GM21529 (cell line): ENCODE results near the gene LGALS4.
"Not testable (repeated sequence)": the region's sequence is repeated elsewhere in the genome, so short reads cannot be mapped to it uniquely, and the experiment has no call there.

Source experiments
- ATAC-seq: cut with Tn5 transposase; IDR thresholded peaks from one replicate; pipeline ENCODE4 v1.9.1; 2021; ENCODE audit not compliant: unreplicated experiment

LGALS4 gene

GRCh38 chr19:38812841-38813320 lies at the start of gene LGALS4:
Gene LGALS4, minus strand, starts transcription at chr19:38812945. Its CDS starts 59 bp downstream, at chr19:38812886.
- ATAC-seq, result no peak

GRCh38 chr19:38861368-38861767 lies 48.6 kb upstream of the LGALS4 start:
- ATAC-seq, result no peak

GRCh38 chr19:38859631-38860204 lies 47.0 kb upstream of the LGALS4 start:
- not testable (repeated sequence) for ATAC-seq

- no peak for ATAC-seq
Observed at GRCh38 chr19:38856813-38857212, 44.1 kb upstream of the LGALS4 start.

- ATAC-seq, result not testable (repeated sequence)
Observed at GRCh38 chr19:38855751-38856150, 43.0 kb upstream of the LGALS4 start.

GRCh38 chr19:38854961-38855360 lies 42.2 kb upstream of the LGALS4 start:
- not testable (repeated sequence) for ATAC-seq

- ATAC-seq, result no peak
Observed at GRCh38 chr19:38853214-38853613, 40.5 kb upstream of the LGALS4 start.

GRCh38 chr19:38852231-38853044 lies 39.7 kb upstream of the LGALS4 start:
- no peak for ATAC-seq

GRCh38 chr19:38851622-38852230 lies 39.0 kb upstream of the LGALS4 start:
- ATAC-seq, result no peak

- no peak for ATAC-seq
Observed at GRCh38 chr19:38850976-38851621, 38.4 kb upstream of the LGALS4 start.

GRCh38 chr19:38850436-38850975 lies 37.8 kb upstream of the LGALS4 start:
- peak; percentile 69 for ATAC-seq

GRCh38 chr19:38849860-38850435 lies 37.2 kb upstream of the LGALS4 start, which contains the start of gene HNRNPL:
Gene HNRNPL, minus strand, starts transcription at chr19:38849986. Its CDS starts 20 bp downstream, at chr19:38849966.
- peak; percentile 53 for ATAC-seq

- no peak for ATAC-seq
Observed at GRCh38 chr19:38849147-38849859, 36.6 kb upstream of the LGALS4 start.

- no peak for ATAC-seq
Observed at GRCh38 chr19:38848299-38849146, 35.8 kb upstream of the LGALS4 start.

GRCh38 chr19:38846097-38846496 lies 33.4 kb upstream of the LGALS4 start:
- ATAC-seq, result no peak

- no peak for ATAC-seq
Observed at GRCh38 chr19:38845374-38846024, 32.8 kb upstream of the LGALS4 start.

GRCh38 chr19:38844093-38844686 lies 31.4 kb upstream of the LGALS4 start:
- no peak for ATAC-seq

GRCh38 chr19:38843175-38843758 lies 30.5 kb upstream of the LGALS4 start:
- no peak for ATAC-seq
